Measurements from ENCODE around the gene ACVR1B.

- TF ChIP-seq GABPA (IDR thresholded peaks at IDR 0.05; ENCODE audit: borderline replicate concordance, insufficient read depth, low read length) (no peak), CTCF (IDR thresholded peaks at IDR 0.05; ENCODE audit: control extremely low read depth in 1 of 3, insufficient read depth in 1 of 3, low read depth in 1 of 3, low read length in 3 of 3) (no peak), ATF2 (IDR thresholded peaks at IDR 0.05; ENCODE audit: low read length) (no peak), RFX5 (IDR thresholded peaks at IDR 0.05; ENCODE audit: borderline replicate concordance, low read depth, low read length) (no peak), ZNF274 (IDR thresholded peaks at IDR 0.05; ENCODE audit: borderline replicate concordance, extremely low read depth, low read length) (no peak), POLR2AphosphoS5 (IDR thresholded peaks at IDR 0.05; ENCODE audit: low read depth, low read length) (no peak), SIN3A (conservative IDR thresholded peaks at IDR 0.05 in 1 of 2, IDR thresholded peaks at IDR 0.05 in 1 of 2; ENCODE audit: low read depth in 1 of 2, low read length in 2 of 2) (no peak), BACH1 (IDR thresholded peaks at IDR 0.05; ENCODE audit: low read length) (no peak), FOSL1 (IDR thresholded peaks at IDR 0.05; ENCODE audit: insufficient read depth, low read depth, low read length) (no peak), EZH2 (IDR thresholded peaks at IDR 0.05; ENCODE audit: low read depth, low read length, severe bottlenecking) (no peak)
Observed at GRCh38 chr12:52035190-52035589, 83.7 kb downstream of the ACVR1B start.
